Measurements from ENCODE around the gene TUBG1.
A peak's percentile ranks its signal among the peaks of the same experiment; 100 is the strongest.

Gene TUBG1

GRCh38 chr17:42657824-42658588 lies 48.5 kb downstream of the TUBG1 start:
- H3K27ac ChIP-seq = peak overlapping the region; percentile 67
- no peak for TF ChIP-seq CTCF (conservative IDR thresholded peaks at IDR 0.05)

GRCh38 chr17:42659079-42659931 lies 49.8 kb downstream of the TUBG1 start, which contains the start of gene TUBG2:
TUBG2 (plus strand) TSS chr17:42659284; CDS start chr17:42659504, 220 bp downstream.
- TF ChIP-seq CTCF (conservative IDR thresholded peaks at IDR 0.05) = no peak
- peak within 1 kb of the TSS; percentile 67 for H3K27ac ChIP-seq

GRCh38 chr17:42659932-42660274 lies 50.4 kb downstream of the TUBG1 start:
- H3K27ac ChIP-seq = peak overlapping the region; percentile 67

- TF ChIP-seq CTCF (conservative IDR thresholded peaks at IDR 0.05) = no peak
- no peak overlapping the region for H3K27ac ChIP-seq
Observed at GRCh38 chr17:42660692-42661345, 51.3 kb downstream of the TUBG1 start.

Measured in VCaP (cell line).